Glomerular endothelial cell (primary cell): Measurements from ENCODE around the gene ZNF132. TPM values are rescaled to one million over a fixed set of nuclear protein-coding genes. Genes with fewer than 3 reads are reported as not detected.
"Not testable (repeated sequence)": the region's sequence is repeated elsewhere in the genome, so short reads cannot be mapped to it uniquely, and the experiment has no call there.

Source experiments
- DNase-seq: peaks from one replicate; pipeline ENCODE4 v3.0.0-alpha.2; 2011; ENCODE audit warnings: low read depth, low spot score; ENCODE audit errors: extremely low read depth
- total RNA-seq: library from RNA; depleted of rRNA; stranded (reverse); fragments of >200 nt; gene quantifications from 2 replicates; pipeline ENCODE4 v1.2.3, GENCODE V29; 2015

ZNF132 gene
- total RNA-seq = 3.3 and 4.4 TPM in 2 replicates

DNA sequence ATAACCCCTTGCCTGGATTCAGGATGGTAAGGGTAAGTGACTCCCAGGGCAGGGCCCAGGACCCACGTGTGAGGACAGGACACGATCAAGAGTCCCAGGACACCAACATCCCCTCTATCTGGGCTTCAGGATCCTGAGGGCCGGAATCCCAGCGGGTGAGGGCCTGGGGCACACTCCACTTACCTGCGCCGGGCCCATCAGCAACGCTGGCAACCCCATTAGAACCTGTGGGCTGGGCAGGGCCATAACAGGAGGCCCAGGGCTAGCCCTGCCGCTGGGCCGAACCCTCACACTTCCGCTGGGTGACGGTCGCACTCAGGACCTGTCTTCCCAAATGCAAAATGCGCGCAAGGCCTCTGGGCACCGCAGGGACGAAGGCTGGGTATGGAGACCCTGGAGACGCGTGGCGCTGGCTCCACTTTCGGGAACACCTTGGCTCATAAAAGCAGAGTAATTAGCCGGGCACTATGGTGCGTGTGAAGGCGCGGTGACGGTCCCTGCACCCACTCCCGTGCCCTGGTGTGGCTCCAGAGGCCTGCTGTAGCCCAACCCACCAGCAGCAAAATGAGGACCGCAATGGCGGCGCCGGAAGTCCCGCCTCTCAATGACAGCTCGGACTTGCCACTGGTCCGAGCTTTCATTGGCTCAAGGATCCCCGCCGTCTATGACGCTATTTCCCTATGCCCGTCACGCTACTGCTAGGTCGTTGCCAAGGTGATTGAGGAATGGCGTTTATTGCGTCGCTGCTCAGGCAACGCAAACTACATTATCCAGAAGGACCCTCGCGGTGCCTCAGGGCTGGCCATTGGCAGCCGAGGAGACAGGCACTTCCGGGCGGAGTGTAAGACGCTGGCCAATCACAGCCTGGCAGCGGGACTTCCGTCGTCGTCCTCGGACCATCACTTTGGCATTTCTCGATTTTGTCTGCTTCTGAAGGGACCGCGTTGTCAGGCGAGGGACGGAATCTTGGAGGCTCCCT lies at the start of gene ZNF132:
Gene ZNF132 (minus strand): TSS at position 578 of the 979 bp plus-strand sequence. CDS start 332 bp downstream, at position 246.
- peak; percentile 100 for DNase-seq

- not testable (repeated sequence) for DNase-seq
These were observed 44.4 kb upstream of the ZNF132 start for GRCh38 chr19:58484349-58484748.

DNA sequence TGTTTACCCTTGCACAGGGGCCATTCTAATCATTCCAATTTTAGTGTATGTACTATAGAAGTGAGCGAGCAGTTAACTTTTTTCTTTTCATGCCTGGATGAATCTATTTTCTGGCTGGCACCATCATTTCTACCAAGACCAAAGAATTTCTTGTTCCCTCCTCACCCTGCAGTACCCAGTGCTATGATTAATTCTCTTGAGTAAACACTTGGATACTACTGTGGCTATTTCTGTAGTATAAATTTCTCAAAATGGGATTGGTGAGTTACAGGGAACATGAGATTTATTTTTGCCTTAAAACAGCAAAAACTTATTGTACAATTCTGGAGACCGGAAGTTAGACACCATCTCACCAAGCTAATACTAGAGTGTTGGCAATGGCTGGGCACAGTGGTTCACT lies 43.8 kb upstream of the ZNF132 start:
- DNase-seq = no peak

DNA sequence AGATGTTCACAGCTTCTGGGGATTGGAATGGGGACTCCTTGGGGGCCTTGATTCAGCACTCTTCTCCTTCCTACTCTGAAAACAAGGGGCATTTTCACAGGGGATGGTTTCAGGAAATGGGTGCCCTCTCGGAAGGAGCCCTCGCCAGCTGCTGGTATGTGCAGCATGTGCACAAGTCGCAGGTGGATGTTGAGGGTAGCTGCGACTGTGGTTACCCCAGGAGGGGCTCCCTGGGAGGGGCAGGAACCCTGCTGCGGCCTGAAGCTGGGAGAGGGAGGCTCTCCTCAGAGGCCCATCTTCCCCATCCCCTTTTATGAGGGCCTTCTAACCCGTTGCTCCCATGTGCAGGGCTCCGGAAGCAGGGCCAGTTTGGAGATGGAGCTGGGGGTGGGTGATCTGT lies 42.4 kb upstream of the ZNF132 start:
- DNase-seq = no peak

- no peak for DNase-seq
These were observed 40.9 kb upstream of the ZNF132 start for GRCh38 chr19:58480831-58481230.

GRCh38 chr19:58480481-58480830 lies 40.5 kb upstream of the ZNF132 start:
- DNase-seq = no peak

DNA sequence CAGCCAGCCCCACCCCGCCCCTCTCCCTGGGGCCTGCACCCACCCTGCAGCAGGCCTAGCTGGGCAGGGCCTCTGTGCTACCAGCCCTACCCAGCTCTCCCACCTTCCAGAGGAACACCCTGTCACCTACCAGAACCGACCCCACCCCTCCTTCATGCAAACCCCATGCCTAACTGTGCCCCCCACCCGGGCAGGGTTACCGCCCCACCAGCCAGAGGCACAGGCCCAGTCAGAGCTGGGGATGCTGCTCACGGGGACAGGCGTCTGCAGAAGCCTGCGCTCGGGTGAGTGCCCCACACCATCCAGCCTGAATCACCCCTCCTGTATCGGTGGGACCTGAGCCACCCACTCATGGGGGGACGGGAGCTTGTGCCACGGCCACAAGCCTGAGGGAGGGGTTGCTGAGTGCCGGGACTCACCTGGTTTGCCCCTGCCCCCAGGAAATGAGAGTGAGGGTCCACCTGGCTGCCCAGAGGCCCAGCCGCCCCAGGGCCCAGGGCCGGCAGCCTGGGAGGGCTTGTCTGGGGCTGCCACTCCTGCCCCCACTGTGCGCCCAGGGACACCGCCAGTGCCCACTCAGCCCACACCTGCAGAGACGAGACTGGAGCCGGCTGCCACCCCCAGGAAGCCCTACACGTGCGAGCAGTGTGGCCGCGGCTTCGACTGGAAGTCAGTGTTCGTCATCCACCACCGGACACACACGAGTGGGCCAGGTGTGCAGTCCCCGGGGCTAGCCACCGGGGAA lies 40.0 kb upstream of the ZNF132 start:
- no peak for DNase-seq

DNA sequence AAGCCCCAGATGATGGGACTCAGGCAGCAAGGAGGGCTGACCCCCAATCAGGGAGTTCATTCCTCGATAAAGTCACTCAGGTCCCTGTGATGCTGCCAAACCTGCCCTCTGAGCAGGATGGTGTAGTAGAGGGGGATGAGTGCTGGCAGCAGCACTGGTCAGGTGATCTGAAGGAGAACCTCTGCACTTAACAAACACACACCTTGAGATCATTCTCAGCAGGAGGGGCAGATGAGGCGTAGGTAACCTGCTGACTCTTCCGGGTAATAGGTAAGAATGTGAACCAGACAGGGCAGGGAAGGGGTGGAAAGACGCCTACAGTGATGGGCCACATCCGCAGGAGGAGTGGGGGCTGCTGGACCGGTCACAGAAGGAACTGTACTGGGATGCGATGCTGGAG lies 39.4 kb upstream of the ZNF132 start:
- no peak for DNase-seq

GRCh38 chr19:58477871-58478270 lies 37.9 kb upstream of the ZNF132 start:
- DNase-seq = no peak

DNA sequence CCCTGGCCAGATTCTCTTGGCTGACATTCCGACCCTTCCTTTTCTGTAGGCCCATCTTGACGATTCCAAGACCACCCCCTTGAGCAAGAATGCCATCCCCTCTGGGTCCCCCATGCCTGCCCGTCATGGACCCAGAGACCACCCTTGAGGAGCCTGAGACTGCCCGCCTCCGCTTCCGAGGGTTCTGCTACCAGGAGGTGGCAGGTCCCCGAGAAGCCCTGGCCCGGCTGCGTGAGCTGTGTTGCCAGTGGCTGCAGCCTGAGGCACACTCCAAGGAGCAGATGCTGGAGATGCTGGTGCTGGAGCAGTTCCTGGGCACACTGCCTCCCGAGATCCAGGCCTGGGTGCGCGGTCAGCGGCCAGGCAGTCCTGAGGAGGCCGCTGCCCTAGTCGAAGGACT lies 37.2 kb upstream of the ZNF132 start:
- no peak for DNase-seq

- no peak for DNase-seq
These were observed 36.6 kb upstream of the ZNF132 start for GRCh38 chr19:58476498-58477015.

GRCh38 chr19:58475714-58476497 lies 36.0 kb upstream of the ZNF132 start, which contains the start of gene ZNF446:
Gene ZNF446 (plus strand): TSS chr19:58476352. CDS start chr19:58477219, 867 bp downstream.
- DNase-seq = peak; percentile 76

GRCh38 chr19:58474997-58475713 lies 35.2 kb upstream of the ZNF132 start:
- no peak for DNase-seq

DNA sequence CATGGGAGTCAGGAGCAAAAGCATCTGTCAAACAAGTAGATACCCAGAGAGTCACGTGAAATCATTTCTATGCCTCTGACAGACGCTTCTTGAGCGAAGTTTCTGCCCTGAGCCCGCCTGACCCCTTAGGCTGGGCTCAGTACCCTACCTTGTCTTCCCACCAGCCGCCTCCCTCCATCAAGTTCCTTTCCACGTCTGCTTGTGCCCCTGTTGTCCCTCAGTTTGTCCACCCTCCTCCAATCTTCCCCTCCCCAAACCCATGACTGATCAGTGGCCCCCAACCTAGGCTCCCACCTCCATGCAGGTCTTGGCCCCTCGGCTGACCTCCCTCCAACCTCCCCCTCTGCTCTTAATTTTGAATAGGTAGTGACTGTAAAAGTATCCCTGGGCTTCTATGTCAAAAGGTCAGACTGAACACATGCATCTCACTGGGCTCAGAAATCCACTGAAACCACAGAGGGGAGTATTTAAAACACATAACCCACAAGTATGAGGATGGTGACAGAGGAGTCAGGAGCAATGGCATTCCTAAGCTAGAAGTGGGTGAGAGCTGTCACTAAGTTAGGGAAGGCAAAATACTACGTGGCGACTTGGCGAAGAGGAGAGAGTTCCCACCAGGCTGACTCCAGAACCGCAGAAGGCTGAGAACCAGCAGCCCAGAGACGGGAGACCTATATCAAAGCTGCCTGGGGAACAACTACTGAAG lies 34.5 kb upstream of the ZNF132 start:
- no peak for DNase-seq

- DNase-seq = no peak
These were observed 33.8 kb upstream of the ZNF132 start for GRCh38 chr19:58473775-58474174.

DNA sequence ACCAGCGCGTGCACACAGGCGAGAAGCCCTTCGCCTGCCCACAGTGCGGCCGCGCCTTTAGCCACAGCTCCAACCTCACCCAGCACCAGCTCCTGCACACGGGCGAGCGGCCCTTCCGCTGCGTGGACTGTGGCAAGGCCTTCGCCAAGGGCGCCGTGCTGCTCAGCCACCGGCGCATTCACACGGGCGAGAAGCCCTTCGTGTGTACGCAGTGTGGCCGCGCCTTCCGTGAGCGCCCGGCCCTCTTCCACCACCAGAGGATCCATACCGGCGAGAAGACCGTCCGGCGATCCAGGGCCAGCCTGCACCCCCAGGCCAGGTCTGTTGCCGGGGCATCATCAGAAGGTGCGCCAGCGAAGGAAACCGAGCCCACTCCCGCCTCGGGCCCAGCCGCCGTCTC lies 31.8 kb upstream of the ZNF132 start:
- no peak for DNase-seq

- not testable (repeated sequence) for DNase-seq
These were observed 31.0 kb upstream of the ZNF132 start for GRCh38 chr19:58470837-58471543.

GRCh38 chr19:58469241-58470013 lies 29.5 kb upstream of the ZNF132 start:
- no peak for DNase-seq
